ENCODE measurements around the gene ERGIC2.
"Not testable (repeated sequence)": the region's sequence is repeated elsewhere in the genome, so short reads cannot be mapped to it uniquely, and the experiment has no call there.

The ERGIC2 gene

GRCh38 chr12:29380536-29381523 is at the start of gene ERGIC2:
Gene ERGIC2 (minus strand): TSS chr12:29381172. CDS start chr12:29371633, 9,539 bp downstream.
- peak; percentile 94 to 97 for DNase-seq

- DNase-seq = no peak
Measured at GRCh38 chr12:29430716-29431044, 49.7 kb upstream of the ERGIC2 start.

DNA sequence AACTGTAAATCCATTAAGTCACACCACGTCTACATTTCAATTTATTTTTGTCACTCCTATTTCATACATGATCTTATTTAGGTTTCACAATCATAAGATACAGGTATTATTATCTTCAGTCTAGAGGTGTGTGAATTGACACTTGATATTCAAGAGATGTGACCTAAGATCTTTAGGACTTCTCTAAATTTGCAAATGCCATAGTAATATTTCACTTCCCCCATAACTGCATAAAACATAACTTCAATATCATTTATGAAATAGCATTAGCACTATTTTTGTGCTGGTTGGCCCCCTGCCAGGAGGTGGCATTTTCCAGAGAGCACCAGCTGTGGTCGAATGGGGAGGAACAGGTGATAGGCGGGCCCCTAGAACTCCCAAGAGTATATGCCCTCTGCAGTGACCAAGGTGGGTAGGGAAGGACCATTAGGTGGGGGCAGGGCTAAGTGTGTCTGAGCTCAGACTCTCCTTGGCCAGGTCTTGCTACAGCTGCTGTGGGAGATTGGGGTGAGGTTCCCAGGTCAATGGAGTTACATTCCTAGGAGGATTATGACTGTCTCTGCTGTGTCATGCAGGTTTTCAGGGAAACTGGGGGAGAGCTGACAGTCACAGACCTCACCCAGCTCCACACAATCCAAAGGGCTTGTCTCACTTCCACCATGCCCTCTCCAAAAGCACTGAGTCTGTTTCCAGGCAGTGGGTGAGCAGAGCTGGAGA is 49.2 kb upstream of the ERGIC2 start:
- DNase-seq = no peak

GRCh38 chr12:29428633-29429032 is 47.7 kb upstream of the ERGIC2 start:
- no peak for DNase-seq

DNA sequence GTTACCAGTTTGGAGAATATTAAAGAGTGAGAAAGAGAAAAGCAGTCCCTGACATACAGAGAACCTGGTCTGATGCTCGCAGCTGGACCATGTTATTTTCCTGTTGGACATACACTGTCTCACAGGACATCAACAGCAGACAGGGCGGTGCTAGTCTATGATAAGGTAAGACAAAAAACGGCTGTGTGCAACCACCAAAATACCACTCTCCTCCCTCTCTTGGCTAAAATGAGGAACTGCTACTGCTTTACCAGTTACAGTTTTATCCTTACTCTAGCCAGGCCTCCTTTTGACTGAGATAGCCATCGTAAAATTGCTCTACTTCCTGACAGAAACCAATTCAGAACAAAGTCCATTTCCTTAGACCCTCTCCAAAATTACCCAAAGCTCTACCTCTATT is 47.0 kb upstream of the ERGIC2 start:
- peak; percentile 17 to 26 for DNase-seq

- no peak for DNase-seq
Measured at GRCh38 chr12:29426498-29426897, 45.5 kb upstream of the ERGIC2 start.

DNA sequence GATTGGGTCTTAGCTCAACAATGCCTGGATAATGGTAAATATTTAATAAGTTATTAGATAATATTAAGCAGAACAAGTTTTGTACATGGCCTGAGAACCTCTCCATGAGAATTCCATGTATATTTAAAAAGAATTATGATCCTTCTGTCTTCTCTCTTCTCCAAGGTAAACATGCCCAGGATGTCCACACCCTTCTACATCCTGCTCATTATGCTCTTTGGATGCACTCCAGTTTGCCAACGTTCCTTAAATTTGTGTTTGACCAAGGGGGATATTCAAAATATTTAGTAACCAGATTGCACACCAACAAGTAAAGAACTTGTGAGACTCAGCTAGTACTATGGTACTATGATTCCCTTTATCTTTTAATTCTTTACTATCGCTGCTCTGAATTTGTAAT is 44.8 kb upstream of the ERGIC2 start:
- DNase-seq = no peak

- no peak for DNase-seq
Measured at GRCh38 chr12:29416748-29417147, 35.8 kb upstream of the ERGIC2 start.

- no peak for DNase-seq
Measured at GRCh38 chr12:29415111-29415510, 34.1 kb upstream of the ERGIC2 start.

DNA sequence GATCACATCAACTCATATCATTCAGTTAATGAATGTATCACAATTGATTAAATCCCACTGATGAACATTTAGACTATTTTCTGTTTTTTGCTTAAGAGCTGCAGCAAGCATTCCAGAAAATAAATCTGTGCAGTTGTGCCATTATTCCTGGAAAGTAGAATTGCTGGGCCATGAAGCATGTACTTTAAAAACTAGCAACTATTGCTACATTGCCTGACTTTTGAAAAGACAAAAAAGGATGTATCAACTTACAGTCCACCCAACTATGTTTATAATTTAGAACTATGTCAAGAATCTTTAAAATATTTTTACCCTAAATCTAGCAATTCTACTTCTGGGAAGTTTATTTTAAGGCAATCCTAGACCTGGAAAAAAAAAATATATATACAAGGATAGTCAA is 33.4 kb upstream of the ERGIC2 start:
- DNase-seq = no peak

GRCh38 chr12:29405561-29405960 is 24.6 kb upstream of the ERGIC2 start:
- no peak for DNase-seq

GRCh38 chr12:29403991-29404390 is 23.0 kb upstream of the ERGIC2 start:
- DNase-seq = no peak

- DNase-seq = no peak
Measured at GRCh38 chr12:29402437-29402836, 21.5 kb upstream of the ERGIC2 start.

- DNase-seq = no peak
Measured at GRCh38 chr12:29398495-29398894, 17.5 kb upstream of the ERGIC2 start.

DNA sequence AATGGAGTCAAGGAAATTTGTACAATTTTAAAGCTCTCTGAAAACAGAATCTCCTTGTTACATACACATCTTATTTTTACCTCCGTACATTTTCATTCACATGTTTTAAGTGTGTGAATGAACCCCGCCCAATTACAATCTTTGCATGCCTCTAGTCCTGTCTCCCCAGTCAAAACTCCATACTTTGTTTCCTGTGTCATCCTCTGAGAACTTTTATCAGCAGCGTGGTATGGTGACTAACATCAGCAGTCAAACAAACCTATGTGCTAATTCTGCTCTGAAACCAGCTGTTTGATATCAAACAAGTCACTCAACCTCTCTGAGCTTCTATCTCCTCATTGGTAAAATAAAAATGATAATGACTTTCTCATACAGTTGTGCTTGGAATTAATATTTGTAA is 15.8 kb upstream of the ERGIC2 start:
- DNase-seq = no peak

GRCh38 chr12:29395356-29395755 is 14.4 kb upstream of the ERGIC2 start:
- DNase-seq = no peak

- DNase-seq = peak; percentile 45 to 54
Measured at GRCh38 chr12:29390419-29390818, 9.4 kb upstream of the ERGIC2 start.

DNA sequence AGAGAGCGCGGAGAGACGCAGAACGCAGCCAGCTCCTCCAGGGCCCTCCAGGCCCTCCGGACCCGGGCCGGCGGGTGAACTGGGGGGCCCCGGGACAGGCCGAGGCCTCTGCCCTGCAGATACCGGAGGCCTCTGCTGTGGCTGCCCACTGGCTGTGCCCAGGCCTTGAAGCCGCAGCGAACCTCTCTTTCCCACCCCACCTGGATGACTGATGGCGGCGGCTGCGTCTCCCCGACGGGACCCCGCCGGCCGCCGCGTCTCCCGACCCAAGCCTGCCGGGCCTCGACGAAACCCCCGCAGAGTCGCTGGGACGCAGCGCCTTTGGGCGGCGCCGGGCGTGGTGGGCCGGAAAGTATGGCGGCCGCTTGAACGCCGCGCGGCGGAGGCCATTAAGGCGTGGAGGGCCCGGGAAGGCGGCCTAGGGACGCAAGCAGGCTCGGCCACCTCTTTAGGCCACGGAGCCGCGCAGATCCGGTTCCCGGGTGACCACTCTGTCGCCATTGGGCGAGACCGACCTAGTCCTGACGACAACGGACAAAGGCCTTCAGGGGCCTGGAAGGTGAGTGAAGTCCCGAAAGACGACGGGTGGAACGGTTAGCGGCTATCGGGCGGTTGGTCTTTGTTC is 8.4 kb upstream of the ERGIC2 start:
- DNase-seq = peak in 1 of 2 donors; percentile 20

- not testable (repeated sequence) for DNase-seq
Measured at GRCh38 chr12:29386084-29386680, 5.2 kb upstream of the ERGIC2 start.

DNA sequence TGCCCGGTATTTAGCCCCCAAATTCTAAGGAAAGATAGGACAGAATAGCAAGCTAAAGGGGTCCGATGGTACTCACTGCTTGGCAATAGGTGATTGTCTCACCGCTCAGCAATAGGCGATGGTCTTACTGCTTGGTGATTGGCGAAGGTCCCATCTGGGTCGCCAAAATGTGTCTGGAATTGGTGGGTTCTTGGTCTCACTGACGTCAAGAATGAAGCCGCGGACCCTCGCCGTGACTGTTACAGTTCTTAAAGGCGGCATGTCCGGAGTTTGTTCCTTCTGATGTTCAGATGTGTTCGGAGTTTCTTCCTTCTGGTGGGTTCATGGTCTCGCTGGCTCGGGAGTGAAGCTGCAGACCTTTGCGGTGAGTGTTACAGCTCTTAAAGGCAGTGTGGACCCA is 4.2 kb upstream of the ERGIC2 start:
- DNase-seq = not testable (repeated sequence)

DNA sequence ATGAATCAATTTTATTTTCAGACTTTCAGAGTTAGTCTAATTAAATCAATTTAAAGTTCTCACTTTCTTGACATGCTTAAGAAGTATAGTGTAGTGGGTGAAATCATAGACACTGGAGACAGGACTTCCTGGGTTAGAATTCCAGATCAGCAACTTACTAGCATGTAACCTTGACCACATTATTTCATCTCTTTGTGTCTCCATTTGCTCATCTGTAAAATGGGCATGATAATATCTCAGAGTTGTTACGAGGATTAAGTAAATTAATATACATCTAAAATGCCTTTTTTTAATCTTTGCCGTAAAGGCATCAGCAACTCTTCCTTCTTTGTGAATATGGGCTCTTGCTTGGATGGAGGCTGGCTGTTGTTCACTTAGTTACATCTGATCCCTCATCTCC is 1.3 kb upstream of the ERGIC2 start:
- DNase-seq = no peak

DNA sequence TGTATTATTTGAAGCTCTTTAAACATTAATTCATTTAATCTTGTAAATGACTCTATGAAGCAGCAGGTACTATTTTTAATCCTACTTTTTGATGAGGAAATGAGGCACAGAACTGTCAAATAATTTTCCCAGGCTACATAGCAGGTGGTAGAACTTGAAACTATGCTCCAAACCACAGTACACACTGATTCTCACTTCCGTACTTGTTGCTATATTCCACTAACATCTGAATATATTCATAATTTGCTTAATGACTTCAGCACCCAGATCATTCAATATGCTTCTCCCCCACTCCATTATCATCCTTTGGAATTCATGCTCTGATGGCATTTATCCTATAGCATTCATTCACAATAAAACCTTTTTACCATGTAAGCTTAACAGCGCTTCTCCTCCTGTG is 4.9 kb downstream of the ERGIC2 start:
- DNase-seq = no peak

DNA sequence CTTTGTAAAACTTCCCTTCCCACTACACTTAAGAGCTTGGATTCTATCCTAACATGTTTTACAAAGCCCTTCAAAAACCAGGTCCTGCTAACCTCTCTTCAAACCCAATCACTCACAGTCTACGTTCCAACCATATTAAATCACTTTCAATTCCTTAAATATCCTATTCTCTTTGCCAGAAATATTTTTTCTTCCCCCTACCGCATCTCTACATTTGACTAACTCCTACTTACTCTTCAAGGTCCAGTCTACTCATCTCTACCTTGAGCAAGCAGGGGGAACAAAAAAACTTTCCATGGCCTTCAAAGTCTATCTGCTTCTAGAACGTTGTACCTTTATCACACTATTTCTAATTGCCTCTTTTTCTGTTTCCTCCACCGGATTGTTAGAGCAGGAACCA is 6.1 kb downstream of the ERGIC2 start:
- DNase-seq = no peak
